Mucosa of rectum (tissue), 2 donors: ENCODE results near the gene TRIM44.

Experiments used
- H3K27ac ChIP-seq, 2 donors: one replicate each; pipeline ENCODE4 v1.7.0; 2013; ENCODE audit warnings: inconsistent platforms in 2 of 2, low read depth in 2 of 2, low read length in 2 of 2
- H3K27me3 ChIP-seq, 2 donors: one replicate each; pipeline ENCODE4 v1.7.0; 2013; ENCODE audit warnings: low read length in 2 of 2; ENCODE audit not compliant: control insufficient read depth in 2 of 2, insufficient read depth in 2 of 2
- H3K36me3 ChIP-seq, 2 donors: one replicate each; pipeline ENCODE4 v1.7.0; 2013; ENCODE audit warnings: low read length in 2 of 2; ENCODE audit not compliant: control insufficient read depth in 2 of 2, insufficient read depth in 2 of 2
- H3K4me1 ChIP-seq, 2 donors: one replicate each; pipeline ENCODE4 v1.7.0; 2013; ENCODE audit warnings: low read length in 2 of 2, mild to moderate bottlenecking in 1 of 2; ENCODE audit not compliant: control insufficient read depth in 2 of 2, insufficient read depth in 2 of 2
- H3K4me3 ChIP-seq, 2 donors: one replicate each; pipeline ENCODE4 v1.7.0; 2013; ENCODE audit warnings: low read length in 2 of 2
- H3K9ac ChIP-seq, 2 donors: one replicate each; pipeline ENCODE4 v1.7.0; 2013; ENCODE audit warnings: low read length in 2 of 2, low read depth in 1 of 2, mild to moderate bottlenecking in 1 of 2
- H3K9me3 ChIP-seq, 2 donors: one replicate each; pipeline ENCODE4 v1.7.0; 2013; ENCODE audit warnings: low read length in 2 of 2; ENCODE audit not compliant: control insufficient read depth in 2 of 2
- donor health status: healthy.
- donor health status: Normal muscosa, but diverticular disease.

Gene TRIM44

GRCh38 chr11:35796562-35796961 lies 134.0 kb downstream of the TRIM44 start:
- no peak overlapping the region for H3K9ac ChIP-seq
- no peaks in the 10 kb centered on the region for H3K36me3 ChIP-seq
- H3K27me3 ChIP-seq = no peaks in the 10 kb centered on the region
- H3K4me3 ChIP-seq = no peak overlapping the region
- no peaks in the 10 kb centered on the region for H3K9me3 ChIP-seq
- H3K4me1 ChIP-seq = no peaks in the 10 kb centered on the region
- H3K27ac ChIP-seq = no peak overlapping the region

- no peak overlapping the region for H3K4me3 ChIP-seq
- H3K4me1 ChIP-seq = no peaks in the 10 kb centered on the region
- H3K9ac ChIP-seq = no peak overlapping the region
- no peaks in the 10 kb centered on the region for H3K27me3 ChIP-seq
- H3K36me3 ChIP-seq = no peaks in the 10 kb centered on the region
- no peak overlapping the region for H3K27ac ChIP-seq
- H3K9me3 ChIP-seq = no peaks in the 10 kb centered on the region
Observed at GRCh38 chr11:35798423-35798822, 135.8 kb downstream of the TRIM44 start.

GRCh38 chr11:35798983-35799382 lies 136.4 kb downstream of the TRIM44 start:
- Histone ChIP-seq H3K9ac (no peak overlapping the region), H3K4me1 (no peaks in the 10 kb centered on the region), H3K9me3 (no peaks in the 10 kb centered on the region), H3K27me3 (no peaks in the 10 kb centered on the region), H3K36me3 (no peaks in the 10 kb centered on the region), H3K27ac (no peak overlapping the region), H3K4me3 (no peak overlapping the region)

DNA sequence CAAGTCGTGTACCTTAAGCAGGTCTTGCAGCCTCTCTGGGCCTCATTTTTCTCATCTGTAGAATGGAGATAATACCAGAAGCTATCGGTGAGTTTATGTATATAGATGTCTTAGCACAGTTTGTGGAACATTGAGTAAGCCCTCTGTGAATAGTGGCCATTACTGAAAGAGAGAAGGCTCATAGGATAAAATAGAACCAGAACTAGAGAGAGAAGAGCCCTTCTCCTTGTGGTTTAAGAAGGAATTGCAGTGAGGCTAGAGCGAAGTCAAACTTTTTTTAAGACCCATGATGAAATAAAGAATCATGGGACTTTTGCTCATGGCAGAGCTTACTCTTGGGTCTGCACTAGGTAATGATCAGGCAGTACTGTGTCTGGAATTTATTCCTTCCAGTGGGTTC lies 137.1 kb downstream of the TRIM44 start:
- H3K27ac ChIP-seq = no peak overlapping the region
- H3K36me3 ChIP-seq = no peaks in the 10 kb centered on the region
- no peak overlapping the region for H3K4me3 ChIP-seq
- no peaks in the 10 kb centered on the region for H3K27me3 ChIP-seq
- H3K9me3 ChIP-seq = no peaks in the 10 kb centered on the region
- H3K9ac ChIP-seq = no peak overlapping the region
- no peaks in the 10 kb centered on the region for H3K4me1 ChIP-seq

DNA sequence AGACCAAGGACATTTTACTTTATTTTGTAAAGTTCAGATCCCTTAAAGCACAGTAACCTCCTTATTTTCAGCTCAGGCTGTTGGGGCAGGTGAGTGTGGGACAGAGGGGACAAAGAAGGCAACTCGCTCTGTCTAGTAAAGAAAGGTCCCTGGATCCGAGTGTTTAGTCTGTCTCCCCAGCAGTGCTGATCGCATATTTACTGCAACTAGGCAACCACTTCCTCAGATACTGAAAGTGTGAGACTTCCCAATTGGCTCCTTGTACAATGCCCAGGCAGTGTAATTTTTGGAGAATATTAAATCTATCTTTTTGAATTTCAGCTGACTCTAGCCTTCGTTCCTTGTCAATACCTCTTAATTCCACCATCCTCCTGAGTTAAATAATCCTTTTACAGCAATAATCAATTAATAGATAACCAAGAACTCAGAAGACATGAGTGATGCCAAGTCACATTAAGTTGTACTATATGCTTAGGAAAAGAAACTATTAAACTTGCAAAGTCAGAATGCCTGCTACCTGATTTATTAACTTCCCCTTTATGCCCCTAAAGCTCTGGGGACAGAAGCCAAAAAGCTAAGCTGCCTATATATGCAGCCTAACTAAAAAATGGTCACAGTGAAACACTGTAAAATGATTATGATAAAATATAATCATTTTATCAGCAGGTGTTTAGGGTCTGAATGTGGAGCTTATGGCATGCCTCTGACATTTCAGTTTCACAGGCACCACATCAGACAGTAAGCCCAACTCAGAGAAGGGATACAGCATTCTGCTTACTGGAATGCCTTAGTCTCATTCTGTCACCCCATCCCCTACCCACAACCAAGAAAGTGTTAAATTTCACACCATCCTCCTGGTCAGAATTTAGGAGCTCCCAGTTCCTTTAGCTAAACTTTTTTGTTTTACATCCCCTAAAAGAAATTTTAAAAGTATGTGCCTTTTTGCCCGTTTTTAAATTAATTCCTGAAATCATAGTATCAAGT lies 138.7 kb downstream of the TRIM44 start:
- H3K27ac ChIP-seq = no peak overlapping the region
- H3K9me3 ChIP-seq = no peaks in the 10 kb centered on the region
- peaks cover 0 to 3% of the 10 kb centered on the region in 2 donors for H3K36me3 ChIP-seq
- H3K4me1 ChIP-seq = no peaks in the 10 kb centered on the region
- H3K4me3 ChIP-seq = no peak overlapping the region
- H3K27me3 ChIP-seq = no peaks in the 10 kb centered on the region
- H3K9ac ChIP-seq = no peak overlapping the region

- Histone ChIP-seq H3K27me3 (no peaks in the 10 kb centered on the region), H3K27ac (no peak overlapping the region), H3K36me3 (peaks cover 1 to 6% of the 10 kb centered on the region in 2 donors), H3K4me3 (no peak overlapping the region), H3K4me1 (no peaks in the 10 kb centered on the region), H3K9me3 (no peaks in the 10 kb centered on the region), H3K9ac (no peak overlapping the region)
Observed at GRCh38 chr11:35802221-35802620, 139.6 kb downstream of the TRIM44 start.

DNA sequence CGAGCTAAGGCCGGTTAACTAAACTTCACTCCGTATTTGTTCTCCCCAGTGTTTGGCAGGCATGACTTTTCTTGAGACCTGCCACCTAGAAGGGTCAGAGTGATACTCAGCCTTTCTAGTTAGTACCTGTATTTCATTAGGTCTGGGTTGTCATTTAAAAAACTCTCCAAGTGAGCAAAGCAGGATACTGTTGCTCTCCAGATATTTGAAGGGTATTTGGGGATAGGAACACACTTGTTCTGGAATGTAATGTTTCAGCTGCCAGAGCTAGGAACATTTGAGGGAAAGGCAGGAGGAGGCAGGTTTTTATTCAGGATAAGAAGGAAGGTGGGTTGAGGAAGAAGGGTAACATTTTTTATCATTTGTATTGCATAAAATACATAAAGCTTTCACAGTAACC lies 140.1 kb downstream of the TRIM44 start:
- H3K4me3 ChIP-seq = no peak overlapping the region
- no peaks in the 10 kb centered on the region for H3K27me3 ChIP-seq
- H3K9ac ChIP-seq = no peak overlapping the region
- H3K36me3 ChIP-seq = peaks cover 3 to 6% of the 10 kb centered on the region in 2 donors
- H3K27ac ChIP-seq = no peak overlapping the region
- no peaks in the 10 kb centered on the region for H3K4me1 ChIP-seq
- H3K9me3 ChIP-seq = no peaks in the 10 kb centered on the region

GRCh38 chr11:35803115-35803514 lies 140.5 kb downstream of the TRIM44 start:
- Histone ChIP-seq H3K36me3 (peaks cover 3 to 6% of the 10 kb centered on the region in 2 donors), H3K27ac (no peak overlapping the region)

GRCh38 chr11:35804451-35805040 lies 142.0 kb downstream of the TRIM44 start:
- Histone ChIP-seq H3K9me3 (no peaks in the 10 kb centered on the region), H3K27me3 (no peaks in the 10 kb centered on the region), H3K4me1 (no peaks in the 10 kb centered on the region), H3K9ac (no peak overlapping the region), H3K27ac (no peak overlapping the region), H3K36me3 (peaks cover 3 to 6% of the 10 kb centered on the region in 2 donors), H3K4me3 (no peak overlapping the region)

More at GRCh38 chr11:35803115-35803514, 140.5 kb downstream of the TRIM44 start:
- H3K9ac ChIP-seq = no peak overlapping the region
- no peak overlapping the region for H3K4me3 ChIP-seq
- H3K4me1 ChIP-seq = no peaks in the 10 kb centered on the region
- H3K9me3 ChIP-seq = no peaks in the 10 kb centered on the region
- no peaks in the 10 kb centered on the region for H3K27me3 ChIP-seq

GRCh38 chr11:35809561-35809960 lies 147.0 kb downstream of the TRIM44 start:
- H3K9ac ChIP-seq = no peak overlapping the region
- H3K36me3 ChIP-seq = peaks cover 3 to 6% of the 10 kb centered on the region in 2 donors

More at GRCh38 chr11:35809561-35809960, 147.0 kb downstream of the TRIM44 start:
- Histone ChIP-seq H3K4me1 (no peaks in the 10 kb centered on the region), H3K4me3 (no peak overlapping the region), H3K9me3 (no peaks in the 10 kb centered on the region), H3K27me3 (no peaks in the 10 kb centered on the region), H3K27ac (no peak overlapping the region)
